Testis (tissue), 2 donors: ENCODE measurements around the gene CELSR1.

ENCODE experiments used
- CTCF ChIP-seq, 3 experiments: fragments of 450-650 bp in 2 of 3; fragments of 200-600 bp in 1 of 3; sonication (generic) in 1 of 3; IDR thresholded peaks; one replicate each; pipeline ENCODE4 v1.5.1; 2016 to 2019; ENCODE audit warnings: antibody characterized with exemption in 3 of 3, mild to moderate bottlenecking in 2 of 3, moderate library complexity in 1 of 3
- POLR2A ChIP-seq: fragments of 450-650 bp; IDR thresholded peaks from one replicate; pipeline ENCODE4 v1.6.1; 2017; ENCODE audit warnings: antibody characterized with exemption, mild to moderate bottlenecking, moderate library complexity

- no peak for TF ChIP-seq POLR2A
- TF ChIP-seq CTCF (IDR thresholded peaks at IDR 0.05), result no peak
Observed at GRCh38 chr22:46337870-46338269, 199.6 kb downstream of the CELSR1 start.
